ENCODE data around the gene TCHP. TPM values are rescaled to one million over a fixed set of nuclear protein-coding genes. Genes with fewer than 3 reads are reported as not detected.
A peak's percentile ranks its signal among the peaks of the same experiment; 100 is the strongest.
"Not testable (repeated sequence)": the region's sequence is repeated elsewhere in the genome, so short reads cannot be mapped to it uniquely, and the experiment has no call there.

The TCHP gene
- total RNA-seq, 1 donor = 9.1 TPM

DNA sequence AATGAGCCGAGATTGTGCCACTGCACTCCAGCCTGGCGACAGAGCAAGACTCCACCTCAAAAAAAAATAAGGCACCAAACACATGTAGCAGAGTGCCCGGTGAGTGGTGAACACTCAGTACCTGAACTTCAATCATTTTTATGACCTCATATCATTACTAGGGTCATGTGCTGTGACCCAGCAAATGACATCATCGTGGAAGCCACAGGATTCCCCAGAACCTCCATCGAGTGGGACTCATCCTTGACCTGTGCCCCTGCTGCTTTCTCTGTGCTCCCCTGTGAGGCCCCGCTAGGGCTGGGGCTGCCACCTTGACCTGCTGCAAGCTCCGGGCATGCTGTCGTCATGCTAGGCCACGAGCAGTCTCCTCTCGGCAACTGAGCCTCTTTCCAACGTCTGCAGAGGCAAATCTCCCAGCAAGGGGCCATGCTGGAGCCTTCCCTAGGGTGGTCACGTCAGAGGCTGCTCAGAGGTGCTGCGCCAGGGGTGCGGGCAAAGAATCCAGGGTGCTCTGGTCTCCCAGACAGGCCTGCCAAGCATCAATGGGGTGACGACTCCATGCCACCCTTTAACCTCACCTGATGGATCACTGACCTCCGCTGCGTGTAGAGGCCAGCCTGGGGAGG is 38.3 kb upstream of the TCHP start:
- TF ChIP-seq, protein P1, sequence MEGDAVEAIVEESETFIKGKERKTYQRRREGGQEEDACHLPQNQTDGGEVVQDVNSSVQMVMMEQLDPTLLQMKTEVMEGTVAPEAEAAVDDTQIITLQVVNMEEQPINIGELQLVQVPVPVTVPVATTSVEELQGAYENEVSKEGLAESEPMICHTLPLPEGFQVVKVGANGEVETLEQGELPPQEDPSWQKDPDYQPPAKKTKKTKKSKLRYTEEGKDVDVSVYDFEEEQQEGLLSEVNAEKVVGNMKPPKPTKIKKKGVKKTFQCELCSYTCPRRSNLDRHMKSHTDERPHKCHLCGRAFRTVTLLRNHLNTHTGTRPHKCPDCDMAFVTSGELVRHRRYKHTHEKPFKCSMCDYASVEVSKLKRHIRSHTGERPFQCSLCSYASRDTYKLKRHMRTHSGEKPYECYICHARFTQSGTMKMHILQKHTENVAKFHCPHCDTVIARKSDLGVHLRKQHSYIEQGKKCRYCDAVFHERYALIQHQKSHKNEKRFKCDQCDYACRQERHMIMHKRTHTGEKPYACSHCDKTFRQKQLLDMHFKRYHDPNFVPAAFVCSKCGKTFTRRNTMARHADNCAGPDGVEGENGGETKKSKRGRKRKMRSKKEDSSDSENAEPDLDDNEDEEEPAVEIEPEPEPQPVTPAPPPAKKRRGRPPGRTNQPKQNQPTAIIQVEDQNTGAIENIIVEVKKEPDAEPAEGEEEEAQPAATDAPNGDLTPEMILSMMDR (IDR thresholded peaks at IDR 0.05; ENCODE audit: insufficient read depth, low read depth, low read length) = no peak
- DNase-seq (ENCODE audit: low read depth) = no peak
- no peak overlapping the region for H3K4me3 ChIP-seq (ENCODE audit: low read depth, low read length)

GRCh38 chr12:109862491-109862890 is 37.6 kb upstream of the TCHP start:
- not testable (repeated sequence) for DNase-seq (ENCODE audit: low read depth); H3K4me3 ChIP-seq (ENCODE audit: low read depth, low read length)

- H3K4me3 ChIP-seq (ENCODE audit: low read depth, low read length) = no peak overlapping the region
- DNase-seq (ENCODE audit: low read depth) = peak; percentile 73
- TF ChIP-seq, protein P1 (IDR thresholded peaks at IDR 0.05; ENCODE audit: insufficient read depth, low read depth, low read length) = no peak
Observed at GRCh38 chr12:109863847-109864712, 36.0 kb upstream of the TCHP start.

GRCh38 chr12:109864916-109865315 is 35.2 kb upstream of the TCHP start:
- TF ChIP-seq, protein P1 (IDR thresholded peaks at IDR 0.05; ENCODE audit: insufficient read depth, low read depth, low read length) = no peak
- H3K4me3 ChIP-seq (ENCODE audit: low read depth, low read length) = no peak overlapping the region
- no peak for DNase-seq (ENCODE audit: low read depth)

- DNase-seq (ENCODE audit: low read depth) = no peak
- TF ChIP-seq, protein P1 (IDR thresholded peaks at IDR 0.05; ENCODE audit: insufficient read depth, low read depth, low read length) = no peak
- no peak overlapping the region for H3K4me3 ChIP-seq (ENCODE audit: low read depth, low read length)
Observed at GRCh38 chr12:109868182-109869051, 31.7 kb upstream of the TCHP start.

GRCh38 chr12:109870648-109871047 is 29.4 kb upstream of the TCHP start:
- DNase-seq (ENCODE audit: low read depth) = no peak
- no peak overlapping the region for H3K4me3 ChIP-seq (ENCODE audit: low read depth, low read length)
- TF ChIP-seq, protein P1 (IDR thresholded peaks at IDR 0.05; ENCODE audit: insufficient read depth, low read depth, low read length) = no peak
